A549 (cell line): ENCODE data around the gene DGLUCY. TPM values are rescaled to one million over a fixed set of nuclear protein-coding genes. Genes with fewer than 3 reads are reported as not detected.

Experiments
- ATAC-seq, 2 experiments: fragments of 200-7000 bp in 1 of 2; fragments of >200 bp in 1 of 2; cut with Nextera tagmentation in 1 of 2; cut with Tn5 transposase in 1 of 2; 3 replicates each; pipeline versions ENCODE4 v1.8.0 to v1.9.1; 2018 to 2020; ENCODE audit warnings: mild to moderate bottlenecking in 1 of 2, moderate library complexity in 1 of 2
- CTCF ChIA-PET: fragments of 300-600 bp; sonication (Branson Sonifier 250); formaldehyde crosslinking; extraction: SDS; loops from one replicate; lab custom pipeline; 2021; ENCODE audit warnings: antibody characterized with exemption, inconsistent platforms; lab: Yijun Ruan, JAX
- POLR2A ChIA-PET: fragments of 350-600 bp; formaldehyde crosslinking; extraction: SDS; loops from one replicate; lab custom pipeline; 2021; ENCODE audit warnings: antibody characterized with exemption, inconsistent platforms; lab: Yijun Ruan, JAX
- DNase-seq, 2 experiments: peaks; one replicate each; pipeline versions ENCODE4 v3.0.0 to v3.0.0-alpha.2; 2011 to 2016; ENCODE audit warnings: low read depth in 1 of 2, low spot score in 1 of 2
- FAIRE-seq: peaks from 2 replicates; lab custom pipeline; 2011; peaks lifted over from hg19 to GRCh38; lab: Jason Lieb, UNC
- H3K27ac ChIP-seq, 2 experiments: fragments of >200 bp; sonication (Bioruptor Twin); formaldehyde crosslinking; 3 replicates each; pipeline ENCODE4 v1.5.1; 2016 to 2017
- H3K4me1 ChIP-seq: fragments of >200 bp; sonication (Bioruptor Twin); formaldehyde crosslinking; 3 replicates; pipeline ENCODE4 v1.6.1; 2016
- H3K4me2 ChIP-seq: fragments of >200 bp; sonication (Bioruptor Twin); formaldehyde crosslinking; 3 replicates; pipeline ENCODE4 v1.6.1; 2016
- H3K4me3 ChIP-seq: fragments of >200 bp; sonication (Bioruptor Twin); formaldehyde crosslinking; 3 replicates; pipeline ENCODE4 v1.5.1; 2016
- H3K9me3 ChIP-seq: fragments of >200 bp; sonication (Bioruptor Twin); formaldehyde crosslinking; 3 replicates; pipeline ENCODE4 v1.6.1; 2016
- ATOH8 ChIP-seq: fragments of 250-450 bp; sonication (Bioruptor Pico); IDR thresholded peaks from 2 replicates; pipeline ENCODE4 v1.5.0; 2020; ENCODE audit warnings: low read depth, mild to moderate bottlenecking, moderate library complexity
- BCL3 ChIP-seq: fragments of >200 bp; sonication (Bioruptor Twin); formaldehyde crosslinking; IDR thresholded peaks from 3 replicates; pipeline ENCODE4 v1.6.1; 2016
- BHLHE40 ChIP-seq: IDR thresholded peaks from 2 replicates; pipeline ENCODE4 v1.6.1; 2012; ENCODE audit warnings: low read depth, low read length, inconsistent platforms
- CTCF ChIP-seq: fragments of >200 bp; sonication (Bioruptor Twin); formaldehyde crosslinking; IDR thresholded peaks from 3 replicates; pipeline ENCODE4 v1.5.1; 2016
- ESRRA ChIP-seq: fragments of 150-350 bp; IDR thresholded peaks from 2 replicates; pipeline ENCODE4 v1.6.1; 2014; ENCODE audit warnings: mild to moderate bottlenecking, low read length, borderline replicate concordance
- FOSL2 ChIP-seq, 2 experiments: fragments of 450-650 bp in 1 of 2; fragments of >200 bp in 1 of 2; sonication (Bioruptor Twin) in 1 of 2; formaldehyde crosslinking; IDR thresholded peaks; 2 replicates each; pipeline versions ENCODE4 v1.5.0 to v1.6.1; 2016 to 2020; ENCODE audit warnings: mild to moderate bottlenecking in 1 of 2, moderate library complexity in 1 of 2
- FOXS1 ChIP-seq: fragments of 250-450 bp; sonication (Bioruptor Pico); IDR thresholded peaks from 2 replicates; pipeline ENCODE4 v1.5.0; 2020; ENCODE audit warnings: mild to moderate bottlenecking, moderate library complexity
- HES2 ChIP-seq: fragments of >200 bp; sonication (Bioruptor Twin); formaldehyde crosslinking; IDR thresholded peaks from 2 replicates; pipeline ENCODE4 v1.6.1; 2016
- HEYL ChIP-seq: fragments of 250-450 bp; sonication (Bioruptor Pico); IDR thresholded peaks from 2 replicates; pipeline ENCODE4 v1.8.0; 2021; ENCODE audit warnings: mild to moderate bottlenecking, moderate library complexity
- HOXB5 ChIP-seq: fragments of 250-450 bp; sonication (Bioruptor Pico); IDR thresholded peaks from 2 replicates; pipeline ENCODE4 v1.5.0; 2020; ENCODE audit warnings: mild to moderate bottlenecking, moderate library complexity
- JUN ChIP-seq, 2 experiments: fragments of >200 bp; sonication (Bioruptor Twin); formaldehyde crosslinking; IDR thresholded peaks; 2 replicates in 1 of 2; 3 replicates in 1 of 2; pipeline ENCODE4 v1.6.1; 2016 to 2017
- MAFK ChIP-seq: fragments of 450-650 bp; IDR thresholded peaks from 2 replicates; pipeline ENCODE4 v1.6.1; 2014; ENCODE audit not compliant: partially characterized antibody
- MAZ ChIP-seq: fragments of 150-350 bp; IDR thresholded peaks from 2 replicates; pipeline ENCODE4 v1.6.1; 2014; ENCODE audit warnings: antibody characterized with exemption, low read depth, low read length, borderline replicate concordance
- PHF8 ChIP-seq: fragments of 200-600 bp; sonication (generic); IDR thresholded peaks from 2 replicates; pipeline ENCODE4 v1.6.1; 2016; ENCODE audit warnings: low read depth, mild to moderate bottlenecking, antibody characterized with exemption, moderate library complexity, borderline replicate concordance
- POLR2A ChIP-seq: IDR thresholded peaks from 2 replicates; pipeline ENCODE4 v1.6.1; 2012; ENCODE audit warnings: mild to moderate bottlenecking, low read length
- TP53 ChIP-seq: fragments of 250-450 bp; sonication (Bioruptor Pico); IDR thresholded peaks from 2 replicates; pipeline ENCODE4 v1.5.0; 2021; ENCODE audit warnings: mild to moderate bottlenecking, moderate library complexity
- ZC3H11A ChIP-seq: fragments of 450-650 bp; IDR thresholded peaks from 2 replicates; pipeline ENCODE4 v1.6.1; 2014; ENCODE audit warnings: antibody characterized with exemption, mild to moderate bottlenecking
- ZFP36 ChIP-seq: fragments of 450-650 bp; IDR thresholded peaks from 2 replicates; pipeline ENCODE4 v1.6.1; 2014; ENCODE audit warnings: borderline replicate concordance; ENCODE audit not compliant: partially characterized antibody
- ZNF302 ChIP-seq: fragments of 250-450 bp; sonication (Bioruptor Pico); IDR thresholded peaks from 2 replicates; pipeline ENCODE4 v1.9.0; 2021; ENCODE audit warnings: inconsistent platforms, mild to moderate bottlenecking, moderate library complexity
- WGBS: methylation state at CpG from one replicate; pipeline ENCODE4 v1.1.6; 2017; ENCODE audit errors: missing lambda C conversion rate; 5-methylcytosine and 5-hydroxymethylcytosine counted together
- polyA plus RNA-seq, 4 experiments: library from polyadenylated mRNA; depleted of rRNA in 3 of 4; stranded (reverse); fragments of >200 nt; fragmentation: RNase III in 1 of 4; extraction: RNeasy Plus Mini Kit Qiagen cat#74134 plus additional on column Dnase treatment in 1 of 4; gene quantifications; 2 replicates in 3 of 4; 3 replicates in 1 of 4; pipeline ENCODE4 v1.2.3, GENCODE V29; 2011 to 2017

The DGLUCY gene
- polyA plus RNA-seq, 2 of the 4 experiments (the other 2 are of a cell fraction): 14.4 to 17.5 TPM

GRCh38 chr14:91241863-91242262, 128.0 kb downstream of the DGLUCY start:
- Histone ChIP-seq H3K27ac (no peak overlapping the region), H3K4me2 (no peak overlapping the region), H3K4me1 (no peaks in the 10 kb centered on the region)
- ATAC-seq: no peak
- 50% methylated on average over 7 of the region's 7 CpGs for WGBS
- TF ChIP-seq CTCF: no peak
- no peak for TF ChIP-seq TP53 (CRISPR knock-in tag)
- TF ChIP-seq ESRRA: no peak
- TF ChIP-seq HOXB5 (CRISPR knock-in tag): no peak
- no peak for TF ChIP-seq POLR2A
- no peak for TF ChIP-seq BHLHE40
- TF ChIP-seq FOXS1: no peak
- TF ChIP-seq, all 56 proteins: peak for 0
- DNase-seq (no peak), FAIRE-seq (no peak)
- ChIA-PET CTCF (interaction anchor here (1.0 to 2.8 kb wide), 3 partner anchors 20 to 47 kb away, joined by 3 to 6 read pairs (median 3); no protein-coding TSS in a partner anchor), POLR2A (no interaction called here)
- Histone ChIP-seq H3K9me3 (no peaks in the 10 kb centered on the region), H3K4me3 (no peak overlapping the region)

GRCh38 chr14:91242635-91243034, 128.8 kb downstream of the DGLUCY start:
- Histone ChIP-seq H3K27ac (no peak overlapping the region), H3K9me3 (no peaks in the 10 kb centered on the region), H3K4me3 (no peak overlapping the region), H3K4me1 (no peaks in the 10 kb centered on the region), H3K4me2 (no peak overlapping the region)
- no peak for ATAC-seq
- no peak for DNase-seq
- TF ChIP-seq HEYL (CRISPR knock-in tag): no peak
- no peak for TF ChIP-seq JUN (IDR thresholded peaks at IDR 0.05)
- TF ChIP-seq ZFP36: no peak
- no peak for TF ChIP-seq ZNF302 (CRISPR knock-in tag)
- TF ChIP-seq MAFK: no peak
- TF ChIP-seq HES2: no peak
- no peak for TF ChIP-seq BCL3
- no peak for TF ChIP-seq MAZ
- no peak for TF ChIP-seq ZC3H11A
- no peak for TF ChIP-seq FOSL2 (IDR thresholded peaks at IDR 0.05)
- TF ChIP-seq FOSL2 (CRISPR knock-in tag; IDR thresholded peaks at IDR 0.05): no peak
- no peak for TF ChIP-seq TP53 (CRISPR knock-in tag)
- FAIRE-seq: no peak
- WGBS: 47% methylated on average over 4 of the region's 4 CpGs
- ChIA-PET CTCF (interaction anchor here (1.0 to 2.8 kb wide), 4 partner anchors 19 to 47 kb away, joined by 3 to 6 read pairs (median 3); no protein-coding TSS in a partner anchor), POLR2A (no interaction called here)

GRCh38 chr14:91243074-91243471, 129.2 kb downstream of the DGLUCY start:
- Histone ChIP-seq H3K27ac (no peak overlapping the region), H3K9me3 (no peaks in the 10 kb centered on the region), H3K4me2 (no peak overlapping the region), H3K4me1 (no peaks in the 10 kb centered on the region), H3K4me3 (no peak overlapping the region)
- no peak for DNase-seq
- ATAC-seq: no peak
- TF ChIP-seq PHF8: no peak
- no peak for TF ChIP-seq POLR2A
- TF ChIP-seq ATOH8 (CRISPR knock-in tag): no peak
- WGBS: 61% methylated on average over 6 of the region's 6 CpGs
- CTCF ChIA-PET: interaction anchor here (0.7 to 2.8 kb wide), 6 partner anchors 18 to 122 kb away, joined by 3 to 6 read pairs (median 3); no protein-coding TSS in a partner anchor
- POLR2A ChIA-PET: no interaction called here
- no peak for FAIRE-seq
